Brain microvascular endothelial cell (primary cell): Measurements from ENCODE around the gene C10orf90.

Source experiments
- DNase-seq: peaks from one replicate; pipeline ENCODE4 v3.0.0-alpha.2; 2020
- H3K27ac ChIP-seq: fragments of 250-450 bp; sonication (Bioruptor Pico); 2 replicates; pipeline ENCODE4 v1.5.1; 2020; ENCODE audit warnings: mild to moderate bottlenecking, moderate library complexity
- H3K27me3 ChIP-seq: fragments of 250-450 bp; sonication (Bioruptor Pico); replicated peaks from 2 replicates; pipeline ENCODE4 v1.5.1; 2020; ENCODE audit warnings: mild to moderate bottlenecking
- H3K36me3 ChIP-seq: fragments of 250-450 bp; sonication (Bioruptor Pico); replicated peaks from 2 replicates; pipeline ENCODE4 v1.5.1; 2020; ENCODE audit warnings: mild to moderate bottlenecking
- H3K4me3 ChIP-seq: 2 replicates; pipeline ENCODE4 v1.5.1; 2011; ENCODE audit warnings: low read depth, mild to moderate bottlenecking, control low read depth, low read length, moderate library complexity
- in situ Hi-C: cut with HindIII; loops from 2 replicates; pipeline ENCODE4 v1.10.0; 2017; ENCODE audit warnings: low sequenced_read_pairs, low pct_ligation_motif_present
- TF ChIP-seq, protein P1 (sequence below): IDR thresholded peaks from 2 replicates; pipeline ENCODE4 v1.5.1; 2011; ENCODE audit warnings: low read depth, mild to moderate bottlenecking, moderate library complexity, low read length, control low read depth, inconsistent platforms; ENCODE audit errors: missing control alignments

Gene C10orf90

DNA sequence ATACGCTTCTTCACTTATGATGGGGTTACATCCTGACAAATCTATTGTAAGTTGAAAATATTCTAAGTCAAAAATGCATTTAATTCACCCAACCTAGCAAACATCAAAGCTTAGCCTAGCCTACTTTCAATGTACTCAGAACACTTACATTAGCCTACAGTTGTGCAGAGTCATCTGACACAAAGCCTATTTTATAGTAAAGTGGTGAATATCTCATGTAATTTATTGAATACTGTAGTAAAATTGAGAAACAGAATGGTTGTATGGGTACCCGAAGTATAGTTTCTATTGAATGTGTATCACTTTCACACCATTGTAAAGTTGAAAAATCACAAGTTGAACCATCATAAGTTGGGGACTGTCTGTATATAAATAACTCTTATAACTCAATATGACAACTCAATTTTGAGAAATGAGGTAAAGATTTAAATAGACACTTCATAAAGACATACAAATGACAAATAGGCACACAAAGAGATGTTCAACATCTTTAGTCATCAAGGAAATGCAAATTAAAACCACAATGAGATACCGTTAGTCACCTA is 73.9 kb downstream of the C10orf90 start:
- no peaks in the 10 kb centered on the region for H3K27me3 ChIP-seq
- no peak overlapping the region for H3K27ac ChIP-seq
- no peak for DNase-seq
- no peak overlapping the region for H3K4me3 ChIP-seq
- in situ Hi-C loops: no loop called here
- no peaks in the 10 kb centered on the region for H3K36me3 ChIP-seq
- TF ChIP-seq, protein P1, sequence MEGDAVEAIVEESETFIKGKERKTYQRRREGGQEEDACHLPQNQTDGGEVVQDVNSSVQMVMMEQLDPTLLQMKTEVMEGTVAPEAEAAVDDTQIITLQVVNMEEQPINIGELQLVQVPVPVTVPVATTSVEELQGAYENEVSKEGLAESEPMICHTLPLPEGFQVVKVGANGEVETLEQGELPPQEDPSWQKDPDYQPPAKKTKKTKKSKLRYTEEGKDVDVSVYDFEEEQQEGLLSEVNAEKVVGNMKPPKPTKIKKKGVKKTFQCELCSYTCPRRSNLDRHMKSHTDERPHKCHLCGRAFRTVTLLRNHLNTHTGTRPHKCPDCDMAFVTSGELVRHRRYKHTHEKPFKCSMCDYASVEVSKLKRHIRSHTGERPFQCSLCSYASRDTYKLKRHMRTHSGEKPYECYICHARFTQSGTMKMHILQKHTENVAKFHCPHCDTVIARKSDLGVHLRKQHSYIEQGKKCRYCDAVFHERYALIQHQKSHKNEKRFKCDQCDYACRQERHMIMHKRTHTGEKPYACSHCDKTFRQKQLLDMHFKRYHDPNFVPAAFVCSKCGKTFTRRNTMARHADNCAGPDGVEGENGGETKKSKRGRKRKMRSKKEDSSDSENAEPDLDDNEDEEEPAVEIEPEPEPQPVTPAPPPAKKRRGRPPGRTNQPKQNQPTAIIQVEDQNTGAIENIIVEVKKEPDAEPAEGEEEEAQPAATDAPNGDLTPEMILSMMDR: no peak

DNA sequence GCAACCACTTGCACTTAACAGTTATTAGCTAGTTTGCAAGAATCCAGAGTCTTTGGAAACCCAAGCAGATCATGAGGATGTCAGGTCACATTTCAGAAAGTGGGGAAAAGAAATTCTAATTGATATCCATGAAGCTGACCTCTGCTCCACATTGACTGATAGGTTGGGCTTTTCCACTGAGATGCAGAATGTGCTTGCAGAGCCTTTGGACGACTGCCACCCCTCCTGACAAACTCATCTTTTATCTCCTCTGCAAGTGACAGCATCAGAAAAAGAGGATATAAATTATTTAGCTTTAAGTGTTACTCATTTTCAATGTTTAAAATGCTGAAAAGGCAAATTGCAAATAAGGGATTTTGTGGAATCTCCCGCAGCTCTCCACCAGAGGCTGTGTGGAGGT is 75.3 kb downstream of the C10orf90 start:
- Histone ChIP-seq H3K4me3 (no peak overlapping the region), H3K27me3 (no peaks in the 10 kb centered on the region), H3K36me3 (no peaks in the 10 kb centered on the region), H3K27ac (no peak overlapping the region)
- no peak for DNase-seq
- in situ Hi-C loops: no loop called here
- TF ChIP-seq, protein P1: no peak

DNA sequence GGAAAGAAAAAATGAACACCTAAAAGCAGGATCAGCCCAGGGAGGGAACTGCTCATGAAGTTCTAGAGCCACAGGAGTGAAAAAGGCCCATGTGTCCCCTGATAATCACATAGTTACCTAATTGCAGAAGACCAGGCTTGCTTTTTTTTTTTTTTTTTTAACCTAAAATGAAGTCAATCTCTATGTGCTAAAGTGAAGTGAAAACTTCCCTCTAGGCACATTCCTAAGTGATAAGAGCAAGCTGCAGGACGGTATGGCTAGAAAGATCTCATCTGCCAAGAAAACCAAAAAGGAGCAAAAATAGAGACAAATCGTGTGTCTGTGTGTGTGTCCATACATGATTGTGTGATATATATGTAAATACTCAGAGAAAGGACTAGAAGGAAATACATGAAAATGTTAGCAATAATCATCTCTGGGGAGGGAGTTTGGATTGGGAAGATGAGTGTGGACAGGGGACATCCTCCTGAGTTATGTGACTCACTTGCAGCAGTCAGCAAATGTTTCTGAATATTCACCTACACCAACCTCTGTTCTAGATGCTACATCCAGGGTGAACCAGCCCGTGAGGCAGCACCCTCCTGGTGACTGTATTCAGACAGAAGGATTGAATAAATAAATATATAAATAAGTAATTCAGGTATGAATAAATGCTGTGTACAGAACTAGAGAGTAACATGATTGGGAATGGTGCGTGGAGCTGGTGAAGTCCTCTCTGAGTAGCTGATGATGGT is 76.4 kb downstream of the C10orf90 start:
- in situ Hi-C loops: no loop called here
- no peaks in the 10 kb centered on the region for H3K36me3 ChIP-seq
- no peak overlapping the region for H3K4me3 ChIP-seq
- no peak overlapping the region for H3K27ac ChIP-seq
- no peak for DNase-seq
- TF ChIP-seq, protein P1: no peak
- H3K27me3 ChIP-seq: no peaks in the 10 kb centered on the region

DNA sequence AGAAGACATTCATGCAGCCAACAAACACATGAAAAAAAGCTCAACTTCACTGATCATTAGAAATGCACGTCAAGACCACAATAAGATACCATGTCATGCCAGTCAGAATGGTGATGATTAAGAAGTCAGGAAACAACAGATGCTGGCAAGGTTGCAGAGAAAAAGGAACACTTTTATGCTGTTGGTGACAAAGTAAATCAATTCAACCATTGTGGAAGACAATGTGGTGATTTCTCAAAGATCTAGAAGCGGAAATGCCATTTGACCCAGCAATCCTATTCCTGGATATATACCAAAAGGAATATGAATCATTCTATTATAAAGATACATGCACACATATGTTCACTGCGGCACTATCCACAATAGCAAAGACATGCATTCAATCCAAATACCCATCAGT is 77.6 kb downstream of the C10orf90 start:
- H3K4me3 ChIP-seq: no peak overlapping the region
- TF ChIP-seq, protein P1: no peak
- no peaks in the 10 kb centered on the region for H3K27me3 ChIP-seq
- no peaks in the 10 kb centered on the region for H3K36me3 ChIP-seq
- no peak for DNase-seq
- in situ Hi-C loops: no loop called here
- no peak overlapping the region for H3K27ac ChIP-seq

DNA sequence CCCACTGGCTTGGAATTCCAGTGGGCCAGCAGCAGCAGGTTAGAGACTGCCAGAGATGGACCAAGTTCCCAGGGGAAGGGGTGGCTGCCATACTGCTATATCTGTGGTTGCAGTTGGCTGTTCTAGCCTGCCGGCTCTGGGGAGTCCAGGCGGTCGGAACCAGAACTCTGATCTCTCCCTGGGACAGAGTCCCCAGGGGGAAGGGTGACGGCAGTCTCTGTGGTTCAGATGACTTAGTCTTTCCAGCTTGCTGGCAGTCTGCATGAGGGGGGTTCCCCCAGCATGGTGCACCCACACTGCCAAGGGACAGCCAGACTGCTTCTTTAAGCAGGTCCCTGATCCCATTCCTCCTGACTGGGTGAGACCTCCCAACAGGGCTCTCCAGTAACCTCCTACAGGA is 82.5 kb downstream of the C10orf90 start:
- TF ChIP-seq, protein P1: no peak
- no peak for DNase-seq
- Histone ChIP-seq H3K27ac (no peak overlapping the region), H3K4me3 (no peak overlapping the region), H3K36me3 (no peaks in the 10 kb centered on the region), H3K27me3 (no peaks in the 10 kb centered on the region)
- in situ Hi-C loops: no loop called here

DNA sequence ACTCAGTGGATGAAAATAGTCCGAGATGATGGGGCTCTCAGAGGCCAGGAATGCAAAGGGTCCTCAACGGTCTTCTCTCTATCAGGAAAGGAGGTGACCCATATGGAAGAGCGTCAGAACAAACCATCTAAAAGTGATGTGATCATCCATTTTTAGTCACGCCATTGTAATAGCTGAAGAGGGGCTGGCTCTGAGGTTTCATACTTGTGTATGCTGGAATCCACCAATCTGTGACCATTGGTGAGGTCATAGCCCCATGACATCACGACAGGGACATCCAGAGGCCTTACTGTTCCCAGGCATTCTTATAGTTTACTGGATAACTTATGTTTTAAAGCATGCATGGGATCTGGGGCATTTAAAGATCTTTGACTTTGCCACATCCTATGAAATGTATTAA is 83.6 kb downstream of the C10orf90 start:
- Histone ChIP-seq H3K27ac (no peak overlapping the region), H3K36me3 (no peaks in the 10 kb centered on the region), H3K27me3 (no peaks in the 10 kb centered on the region), H3K4me3 (no peak overlapping the region)
- no peak for DNase-seq
- TF ChIP-seq, protein P1: no peak
- in situ Hi-C loops: no loop called here
